T-cell (primary cell): ENCODE data around the gene ANKRD36. TPM values are rescaled to one million over a fixed set of nuclear protein-coding genes. Genes with fewer than 3 reads are reported as not detected.
"Not testable (repeated sequence)": the region's sequence is repeated elsewhere in the genome, so short reads cannot be mapped to it uniquely, and the experiment has no call there.

ENCODE experiments used
- ATAC-seq, 4 experiments: fragments of 200-7000 bp in 3 of 4; fragments of 150-1000 bp in 1 of 4; cut with Tn5 transposase; replicated peaks in 1 of 4; 1 replicate in 3 of 4; 2 replicates in 1 of 4; pipeline ENCODE4 v1.10.0; 2021; ENCODE audit warnings: moderate library complexity in 3 of 4, mild to moderate bottlenecking in 2 of 4, moderate number of reproducible peaks in 1 of 4
- CTCF ChIA-PET, 2 donors: fragments of 300-600 bp; sonication (Branson Sonifier 250); formaldehyde crosslinking; loops; one replicate each; lab custom pipeline; 2022; ENCODE audit warnings: antibody characterized with exemption in 2 of 2; lab: Charles Lee
- POLR2A ChIA-PET, 2 donors: fragments of 300-600 bp; sonication (Branson Sonifier 250); formaldehyde crosslinking; loops; one replicate each; lab custom pipeline; 2022; ENCODE audit warnings: antibody characterized with exemption in 2 of 2; lab: Charles Lee
- DNase-seq, 35 experiments: peaks; one replicate each; pipeline versions ENCODE4 v3.0.0 to v3.0.0-alpha.2; 2013 to 2023
- H3K27ac ChIP-seq: one replicate; pipeline ENCODE4 v1.5.1; 2013; ENCODE audit warnings: low read length
- H3K27me3 ChIP-seq, 2 experiments: replicated peaks in 1 of 2; 1 replicate in 1 of 2; 2 replicates in 1 of 2; pipeline versions ENCODE4 v1.6.1 to v1.7.0; 2013; ENCODE audit warnings: low read length in 1 of 2, mixed read lengths in 1 of 2; ENCODE audit not compliant: control insufficient read depth in 2 of 2, insufficient read depth in 2 of 2; ENCODE audit errors: extremely low read depth in 1 of 2
- H3K36me3 ChIP-seq, 2 donors: 1 replicate in 1 of 2; 2 replicates in 1 of 2; pipeline versions ENCODE4 v1.6.1 to v1.7.0; 2013; ENCODE audit warnings: low read length in 1 of 2; ENCODE audit not compliant: control insufficient read depth in 2 of 2, insufficient read depth in 1 of 2; ENCODE audit errors: extremely low read depth in 1 of 2
- H3K4me1 ChIP-seq, 2 experiments: 1 replicate in 1 of 2; 2 replicates in 1 of 2; pipeline versions ENCODE4 v1.6.1 to v1.7.0; 2013; ENCODE audit warnings: low read length in 2 of 2, mixed read lengths in 1 of 2; ENCODE audit not compliant: insufficient read depth in 2 of 2, control insufficient read depth in 1 of 2; ENCODE audit errors: extremely low read depth in 1 of 2
- H3K4me3 ChIP-seq, 2 donors: 1 replicate in 1 of 2; 2 replicates in 1 of 2; pipeline versions ENCODE4 v1.5.1 to v1.7.0; 2013; ENCODE audit warnings: mild to moderate bottlenecking in 2 of 2, low read length in 1 of 2, moderate library complexity in 1 of 2; ENCODE audit not compliant: control insufficient read depth in 1 of 2; ENCODE audit errors: extremely low read depth in 1 of 2
- H3K9me3 ChIP-seq: 2 replicates; pipeline ENCODE4 v1.7.0; 2013
- H3K27ac Mint-ChIP-seq, 2 donors: one replicate each; pipeline ENCODE4 v1.8.0; 2020 to 2021; ENCODE audit warnings: mild to moderate bottlenecking in 2 of 2, mixed read lengths in 2 of 2
- H3K27me3 Mint-ChIP-seq, 2 donors: one replicate each; pipeline ENCODE4 v1.8.0; 2021 to 2022; ENCODE audit warnings: mixed read lengths in 2 of 2
- H3K36me3 Mint-ChIP-seq: one replicate; pipeline ENCODE4 v1.8.0; 2021; ENCODE audit warnings: mixed read lengths
- H3K4me1 Mint-ChIP-seq, 3 donors: one replicate each; pipeline ENCODE4 v1.8.0; 2020 to 2022; ENCODE audit warnings: mixed read lengths in 3 of 3, mild to moderate bottlenecking in 1 of 3
- H3K4me3 Mint-ChIP-seq, 3 donors: one replicate each; pipeline ENCODE4 v1.8.0; 2020 to 2022; ENCODE audit warnings: mild to moderate bottlenecking in 3 of 3, mixed read lengths in 3 of 3, moderate library complexity in 3 of 3
- H3K9me3 Mint-ChIP-seq, 3 donors: one replicate each; pipeline ENCODE4 v1.8.0; 2020 to 2022; ENCODE audit warnings: mixed read lengths in 3 of 3
- WGBS: methylation state at CpG from one replicate; pipeline ENCODE4 v1.1.5; 2013; ENCODE audit warnings: missing lambda C conversion rate; ENCODE audit not compliant: insufficient coverage; 5-methylcytosine and 5-hydroxymethylcytosine counted together
- total RNA-seq, 35 experiments: library from RNA in 6 of 35; stranded (reverse) in 6 of 35; fragments of 120-200 nt in 1 of 35; gene quantifications; one replicate each; pipeline versions ENCODE4 v1.2.1 to v1.2.4 and lab custom pipeline; 2013 to 2026

ANKRD36 gene
- total RNA-seq, 5 donors from 2014 or later (not counting 1 experiment from before 2014, with no cell fraction given): 50.5 to 83.6 (median 57.1) TPM

GRCh38 chr2:97112320-97113049, 468 bp upstream of the ANKRD36 start:
- H3K4me1 Mint-ChIP-seq, H3K27me3 ChIP-seq, H3K36me3 Mint-ChIP-seq, H3K4me1 ChIP-seq, POLR2A ChIA-PET, H3K9me3 ChIP-seq, H3K36me3 ChIP-seq, H3K9me3 Mint-ChIP-seq: not testable (repeated sequence)
- ATAC-seq (peak; percentile 52 to 67 (median 60)), DNase-seq (peak in 32 of 35 experiments; percentile 9 to 67 (median 44))
- Histone ChIP-seq H3K27ac (peak overlapping the region; percentile 52), H3K4me3 (peak overlapping the region; percentile 58 to 66)
- peaks cover 10 to 13% of the 10 kb centered on the region in 2 donors for H3K27me3 Mint-ChIP-seq
- 0% methylated on average over 27 of the region's 44 CpGs for WGBS
- peak overlapping the region; percentile 88 for H3K27ac Mint-ChIP-seq
- H3K4me3 Mint-ChIP-seq: peak overlapping the region; percentile 83 to 99 (median 83)
- CTCF ChIA-PET: interaction anchor here in 1 of 2 donors (0.7 to 1.6 kb wide), 6 partner anchors 17 to 350 kb away, joined by 3 to 7 read pairs (median 4); partner anchors contain the start of genes ANKRD39 and CNNM3

GRCh38 chr2:97113882-97114255, 916 bp downstream of the ANKRD36 start:
- Mint-ChIP-seq H3K4me3 (peak overlapping the region; percentile 95 to 99 (median 99)), H3K27ac (peak overlapping the region; percentile 98 to 99)
- POLR2A ChIA-PET: interaction anchor here in 1 of 2 donors (0.6 kb wide), 1 partner anchor 1102 kb away, joined by 4 read pairs; no protein-coding TSS in a partner anchor
- H3K9me3 ChIP-seq, ATAC-seq, H3K9me3 Mint-ChIP-seq, H3K4me1 ChIP-seq, H3K27me3 Mint-ChIP-seq, H3K36me3 Mint-ChIP-seq, CTCF ChIA-PET, H3K36me3 ChIP-seq, H3K27me3 ChIP-seq, H3K4me1 Mint-ChIP-seq: not testable (repeated sequence)
- H3K27ac ChIP-seq: peak overlapping the region; percentile 72
- DNase-seq: peak in 3 of 35 experiments; percentile 8 to 22 (median 16)
- no CpG with 5 or more reads among the region's 18 CpGs for WGBS
- H3K4me3 ChIP-seq: peak overlapping the region; percentile 58

GRCh38 chr2:97129090-97129489, 16.1 kb downstream of the ANKRD36 start:
- ATAC-seq, H3K4me3 Mint-ChIP-seq, DNase-seq, H3K9me3 Mint-ChIP-seq, H3K27me3 Mint-ChIP-seq, H3K4me3 ChIP-seq, H3K36me3 ChIP-seq, H3K27ac ChIP-seq, H3K27ac Mint-ChIP-seq, H3K27me3 ChIP-seq, CTCF ChIA-PET, H3K4me1 ChIP-seq, POLR2A ChIA-PET, H3K9me3 ChIP-seq, H3K4me1 Mint-ChIP-seq: not testable (repeated sequence)
- WGBS: no CpG with 5 or more reads among the region's 2 CpGs
- peaks cover 34% of the 10 kb centered on the region for H3K36me3 Mint-ChIP-seq

- H3K9me3 ChIP-seq, H3K27ac Mint-ChIP-seq, ATAC-seq, DNase-seq, CTCF ChIA-PET, H3K4me3 ChIP-seq, POLR2A ChIA-PET, H3K27ac ChIP-seq, H3K27me3 Mint-ChIP-seq, H3K4me3 Mint-ChIP-seq, H3K9me3 Mint-ChIP-seq, H3K4me1 ChIP-seq, H3K4me1 Mint-ChIP-seq, H3K27me3 ChIP-seq: not testable (repeated sequence)
- no CpG with 5 or more reads among the region's 3 CpGs for WGBS
- peaks cover 50% of the 10 kb centered on the region for H3K36me3 Mint-ChIP-seq
- H3K36me3 ChIP-seq: peaks cover 0 to 13% of the 10 kb centered on the region in 2 donors
These were observed 31.1 kb downstream of the ANKRD36 start for GRCh38 chr2:97144016-97144415.

- H3K4me3 Mint-ChIP-seq, H3K9me3 ChIP-seq, DNase-seq, H3K4me1 ChIP-seq, POLR2A ChIA-PET, H3K27me3 Mint-ChIP-seq, H3K27me3 ChIP-seq, H3K36me3 ChIP-seq, CTCF ChIA-PET, H3K4me1 Mint-ChIP-seq, ATAC-seq, H3K27ac Mint-ChIP-seq, H3K27ac ChIP-seq, H3K4me3 ChIP-seq: not testable (repeated sequence)
- WGBS: no CpG with 5 or more reads among the region's 3 CpGs
- Mint-ChIP-seq H3K9me3 (peaks cover 3 to 20% (median 9%) of the 10 kb centered on the region in 3 donors), H3K36me3 (peaks cover 55% of the 10 kb centered on the region)
These were observed 53.6 kb downstream of the ANKRD36 start for GRCh38 chr2:97166548-97166947.

- H3K4me3 Mint-ChIP-seq, DNase-seq, H3K36me3 ChIP-seq, H3K4me3 ChIP-seq, H3K27me3 ChIP-seq, ATAC-seq, H3K4me1 ChIP-seq, H3K27me3 Mint-ChIP-seq, POLR2A ChIA-PET, H3K27ac Mint-ChIP-seq, H3K27ac ChIP-seq, H3K9me3 ChIP-seq, CTCF ChIA-PET, H3K4me1 Mint-ChIP-seq: not testable (repeated sequence)
- Mint-ChIP-seq H3K9me3 (peaks cover 3 to 20% (median 9%) of the 10 kb centered on the region in 3 donors), H3K36me3 (peaks cover 54% of the 10 kb centered on the region)
- no CpG with 5 or more reads among the region's 4 CpGs for WGBS
These were observed 55.0 kb downstream of the ANKRD36 start for GRCh38 chr2:97167938-97168337.
